K562 (cell line): Measurements from ENCODE around the gene PCDHGB5. TPM values are rescaled to one million over a fixed set of nuclear protein-coding genes. Genes with fewer than 3 reads are reported as not detected.
A peak's percentile ranks its signal among the peaks of the same experiment; 100 is the strongest.

Experiments
- CTCF ChIP-seq, 3 experiments: IDR thresholded peaks in 2 of 3; conservative IDR thresholded peaks in 1 of 3; 2 replicates each; pipeline ENCODE4 v1.5.1; 2011 to 2012; ENCODE audit warnings: low read length in 3 of 3, mild to moderate bottlenecking in 3 of 3, control low read depth in 2 of 3, improper control_type of control experiment in 1 of 3, inconsistent platforms in 1 of 3, low read depth in 1 of 3, mixed read lengths in 1 of 3, moderate library complexity in 1 of 3; ENCODE audit not compliant: insufficient read depth in 2 of 3
- HDGF ChIP-seq: fragments of 450-650 bp; IDR thresholded peaks from 2 replicates; pipeline ENCODE4 v1.6.1; 2016
- NFIX ChIP-seq: fragments of 250-450 bp; sonication (Bioruptor Pico); IDR thresholded peaks from 2 replicates; pipeline ENCODE4 v1.4.0; 2020; ENCODE audit warnings: low read depth, mild to moderate bottlenecking, moderate library complexity
- RAD21 ChIP-seq, 2 experiments: fragments of 250-450 bp in 1 of 2; fragments of 450-650 bp in 1 of 2; sonication (Bioruptor Pico) in 1 of 2; formaldehyde crosslinking in 1 of 2; IDR thresholded peaks in 1 of 2; conservative IDR thresholded peaks in 1 of 2; 2 replicates each; pipeline versions ENCODE4 v1.4.0 to v1.8.0; 2020 to 2022; ENCODE audit warnings: mild to moderate bottlenecking in 2 of 2, moderate library complexity in 1 of 2
- REST ChIP-seq, 2 experiments: fragments of 450-650 bp; formaldehyde crosslinking in 1 of 2; IDR thresholded peaks; 2 replicates each; pipeline versions ENCODE4 v1.4.0 to v1.6.1; 2014 to 2020; ENCODE audit warnings: mild to moderate bottlenecking in 2 of 2, borderline replicate concordance in 1 of 2, low read depth in 1 of 2
- TCFL5 ChIP-seq: fragments of 250-450 bp; sonication (Bioruptor Pico); conservative IDR thresholded peaks from 2 replicates; pipeline ENCODE4 v1.6.1; 2021; ENCODE audit warnings: mild to moderate bottlenecking, moderate library complexity, matching md5 sums
- TEAD1 ChIP-seq, 2 experiments: fragments of 450-650 bp in 1 of 2; sonication (generic) in 1 of 2; formaldehyde crosslinking; IDR thresholded peaks; 2 replicates each; pipeline versions ENCODE4 v1.4.0 to v1.8.0; 2020 to 2022; ENCODE audit warnings: mild to moderate bottlenecking in 2 of 2, missing genetic modification reagents in 1 of 2
- XRCC4 ChIP-seq: IDR thresholded peaks from one replicate; pipeline ENCODE4 v1.6.1; 2011; ENCODE audit not compliant: insufficient read depth, insufficient read length; ENCODE audit errors: extremely low read depth
- ZNF384 ChIP-seq: IDR thresholded peaks from 2 replicates; pipeline ENCODE4 v1.6.1; 2012; ENCODE audit warnings: low read depth, low read length, improper control_type of control experiment
- ZNF592 ChIP-seq: fragments of 450-650 bp; IDR thresholded peaks from 2 replicates; pipeline ENCODE4 v1.6.1; 2017; ENCODE audit warnings: antibody characterized with exemption, mild to moderate bottlenecking
- polyA plus RNA-seq, 8 experiments: library from polyadenylated mRNA; depleted of rRNA in 4 of 8; stranded (reverse) in 5 of 8; unstranded in 3 of 8; fragments of >200 nt; fragmentation: Nextera tagmentation in 2 of 8; fragmentation: Illumina TruSeq in 1 of 8; extraction: Ambion mirVana in 2 of 8; extraction: Trizol in 1 of 8; gene quantifications; 2 replicates each; pipeline versions ENCODE4 v1.2.1 to v1.2.3, GENCODE V29; 2011 to 2014; ENCODE audit warnings: inconsistent platforms in 1 of 8, missing spikeins in 1 of 8
- total RNA-seq, 7 experiments: library from RNA; depleted of rRNA in 6 of 7; stranded (reverse); fragments of >200 nt in 6 of 7; fragmentation: Illumina TruSeq in 2 of 7; extraction: Trizol in 2 of 7; gene quantifications; 2 replicates each; pipeline versions ENCODE4 v1.2.1 to v1.2.3, GENCODE V29; 2011 to 2021; ENCODE audit warnings: low replicate concordance in 1 of 7

Gene PCDHGB5
- total and polyA plus RNA-seq, 9 of the 15 experiments (the other 6 are each of a cell fraction or from before 2014, with no cell fraction given): 0.05 to 0.29 (median 0.12) TPM; not detected in 2

- TF ChIP-seq REST (IDR thresholded peaks at IDR 0.05; ENCODE audit: borderline replicate concordance) (peak; percentile 15; the same call in 1 of the 2 replicates), REST (CRISPR knock-in tag; IDR thresholded peaks at IDR 0.05; ENCODE audit: low read depth) (no peak), ZNF384 (no peak), RAD21 (CRISPR knock-in tag; conservative IDR thresholded peaks at IDR 0.05 in 1 of 2, IDR thresholded peaks at IDR 0.05 in 1 of 2) (peak; percentile 12 to 35; a peak in 2 of 4 replicates), XRCC4 (no peak), TEAD1 (CRISPR knock-in tag; IDR thresholded peaks at IDR 0.05) (no peak), CTCF (IDR thresholded peaks at IDR 0.05 in 2 of 3, conservative IDR thresholded peaks at IDR 0.05 in 1 of 3; ENCODE audit: insufficient read depth in 2 of 3, low read depth in 1 of 3, low read length in 3 of 3) (peak; percentile 58 to 70 (median 68)), NFIX (no peak), TCFL5 (no peak), HDGF (no peak), ZNF592 (no peak)
These were observed 37.8 kb upstream of the PCDHGB5 start, which contains the start of gene PCDHGB2 (continued) for GRCh38 chr5:141359790-141360426.
